PC-3 (cell line): ENCODE measurements around the gene ST6GALNAC3. TPM values are rescaled to one million over a fixed set of nuclear protein-coding genes. Genes with fewer than 3 reads are reported as not detected.

ENCODE experiments used
- ATAC-seq: fragments of 200-7000 bp; cut with Tn5 transposase; 2 replicates; pipeline ENCODE4 v1.9.1; 2020; ENCODE audit warnings: mild to moderate bottlenecking, moderate library complexity
- Bru-seq: library from RNA; stranded (reverse); fragments of 400-500 nt; gene quantifications from one replicate; lab custom pipeline; 2021; lab: Mats Ljungman, UMichigan
- BruChase-seq, 2 experiments: library from RNA; stranded (reverse); fragments of 400-500 nt; gene quantifications; one replicate each; lab custom pipeline; 2021; lab: Mats Ljungman, UMichigan
- BruUV-seq: library from RNA; stranded (reverse); fragments of 400-500 nt; replicated peaks from 2 replicates; lab custom pipeline; 2021; lab: Mats Ljungman, UMichigan
- CTCF ChIA-PET: fragments of 300-600 bp; sonication (Branson Sonifier 250); formaldehyde crosslinking; loops from one replicate; lab custom pipeline; 2022; ENCODE audit warnings: antibody characterized with exemption; lab: Charles Lee
- POLR2A ChIA-PET: fragments of 300-600 bp; sonication (Branson Sonifier 250); formaldehyde crosslinking; loops from one replicate; lab custom pipeline; 2022; ENCODE audit warnings: antibody characterized with exemption; ENCODE audit not compliant: unreplicated experiment; lab: Charles Lee
- DNase-seq: peaks from one replicate; pipeline ENCODE4 v3.0.0-alpha.2; 2015
- H2AFZ ChIP-seq: fragments of 300-600 bp; sonication (generic); 2 replicates; pipeline ENCODE4 v1.6.0; 2016; ENCODE audit warnings: antibody characterized with exemption, low read length
- H3F3A ChIP-seq: fragments of 300-600 bp; sonication (generic); one replicate; pipeline ENCODE4 v1.6.0; 2017; ENCODE audit warnings: antibody characterized with exemption, low read length, control low read depth, mild to moderate bottlenecking; ENCODE audit not compliant: unreplicated experiment
- H3K27ac ChIP-seq: fragments of 300-600 bp; sonication (generic); 2 replicates; pipeline ENCODE4 v1.5.1; 2016; ENCODE audit warnings: mild to moderate bottlenecking, low read length
- H3K27me3 ChIP-seq: fragments of 300-600 bp; sonication (generic); 2 replicates; pipeline ENCODE4 v1.6.1; 2016; ENCODE audit warnings: low read length, mixed read lengths
- H3K36me3 ChIP-seq: fragments of 300-600 bp; sonication (generic); 2 replicates; pipeline ENCODE4 v1.6.1; 2016; ENCODE audit warnings: low read depth, mixed run types, low read length, mixed read lengths
- H3K4me1 ChIP-seq: fragments of 300-600 bp; sonication (generic); 2 replicates; pipeline ENCODE4 v1.5.1; 2016; ENCODE audit warnings: low read length; ENCODE audit not compliant: insufficient read depth
- H3K4me2 ChIP-seq: fragments of 300-600 bp; sonication (generic); 2 replicates; pipeline ENCODE4 v1.6.0; 2016; ENCODE audit warnings: low read length
- H3K4me3 ChIP-seq: fragments of 300-600 bp; sonication (generic); 2 replicates; pipeline ENCODE4 v1.5.1; 2016; ENCODE audit warnings: mild to moderate bottlenecking, low read length, mixed read lengths
- H3K79me2 ChIP-seq: fragments of 300-600 bp; sonication (generic); 2 replicates; pipeline ENCODE4 v1.6.1; 2017; ENCODE audit warnings: low read length, mixed read lengths
- H3K9ac ChIP-seq: fragments of 300-600 bp; sonication (generic); 2 replicates; pipeline ENCODE4 v1.6.0; 2016; ENCODE audit warnings: mild to moderate bottlenecking, low read length
- H3K9me2 ChIP-seq: fragments of 300-600 bp; sonication (generic); replicated peaks from 2 replicates; pipeline ENCODE4 v1.6.1; 2016; ENCODE audit warnings: mixed run types, low read length, mixed read lengths
- H3K9me3 ChIP-seq: fragments of 300-600 bp; sonication (generic); 2 replicates; pipeline ENCODE4 v1.6.1; 2016; ENCODE audit warnings: low read length, mixed read lengths
- H4K20me1 ChIP-seq: fragments of 300-600 bp; sonication (generic); 2 replicates; pipeline ENCODE4 v1.6.1; 2016; ENCODE audit warnings: low read length, mixed read lengths
- EZH2 ChIP-seq: fragments of 300-600 bp; sonication (generic); IDR thresholded peaks from one replicate; pipeline ENCODE4 v1.6.1; 2017; ENCODE audit warnings: antibody characterized with exemption, mild to moderate bottlenecking, low read length; ENCODE audit not compliant: unreplicated experiment
- EZH2phosphoT487 ChIP-seq: fragments of 300-600 bp; sonication (generic); IDR thresholded peaks from 2 replicates; pipeline ENCODE4 v1.6.1; 2018; ENCODE audit warnings: mild to moderate bottlenecking, antibody characterized with exemption, low read length, borderline replicate concordance
- intact Hi-C: fragments of 100-400 bp; cut with micrococcal nuclease; formaldehyde crosslinking; loops from 2 replicates; pipeline ENCODE4 v1.9.0; 2023
- long read RNA-seq: library from polyadenylated mRNA; unstranded; transcript quantifications from one replicate; pipeline ENCODE4 v2.0.0, GENCODE V29; 2021; ENCODE audit not compliant: unreplicated experiment
- total RNA-seq: library from RNA; depleted of rRNA; stranded (reverse); fragments of >200 nt; gene quantifications from 2 replicates; pipeline ENCODE4 v1.2.3, GENCODE V29; 2014; rRNA removed
- TF ChIP-seq, protein P1 (sequence below): fragments of 300-600 bp; sonication (generic); conservative IDR thresholded peaks from 2 replicates; pipeline ENCODE4 v1.5.1; 2017; ENCODE audit warnings: antibody characterized with exemption, low read depth, mild to moderate bottlenecking, low read length

The ST6GALNAC3 gene
- total RNA-seq (not detected in 2 replicates), Bru-seq, nascent RNA (percentile 1 among the genes with signal in this experiment), BruChase-seq, experiment 1, labeled RNA remaining after a 6-hour chase (percentile 1 among the genes with signal in this experiment), BruChase-seq, experiment 2, labeled RNA remaining after a 2-hour chase (percentile 1 among the genes with signal in this experiment)
- long read RNA-seq, result 0 reads

DNA sequence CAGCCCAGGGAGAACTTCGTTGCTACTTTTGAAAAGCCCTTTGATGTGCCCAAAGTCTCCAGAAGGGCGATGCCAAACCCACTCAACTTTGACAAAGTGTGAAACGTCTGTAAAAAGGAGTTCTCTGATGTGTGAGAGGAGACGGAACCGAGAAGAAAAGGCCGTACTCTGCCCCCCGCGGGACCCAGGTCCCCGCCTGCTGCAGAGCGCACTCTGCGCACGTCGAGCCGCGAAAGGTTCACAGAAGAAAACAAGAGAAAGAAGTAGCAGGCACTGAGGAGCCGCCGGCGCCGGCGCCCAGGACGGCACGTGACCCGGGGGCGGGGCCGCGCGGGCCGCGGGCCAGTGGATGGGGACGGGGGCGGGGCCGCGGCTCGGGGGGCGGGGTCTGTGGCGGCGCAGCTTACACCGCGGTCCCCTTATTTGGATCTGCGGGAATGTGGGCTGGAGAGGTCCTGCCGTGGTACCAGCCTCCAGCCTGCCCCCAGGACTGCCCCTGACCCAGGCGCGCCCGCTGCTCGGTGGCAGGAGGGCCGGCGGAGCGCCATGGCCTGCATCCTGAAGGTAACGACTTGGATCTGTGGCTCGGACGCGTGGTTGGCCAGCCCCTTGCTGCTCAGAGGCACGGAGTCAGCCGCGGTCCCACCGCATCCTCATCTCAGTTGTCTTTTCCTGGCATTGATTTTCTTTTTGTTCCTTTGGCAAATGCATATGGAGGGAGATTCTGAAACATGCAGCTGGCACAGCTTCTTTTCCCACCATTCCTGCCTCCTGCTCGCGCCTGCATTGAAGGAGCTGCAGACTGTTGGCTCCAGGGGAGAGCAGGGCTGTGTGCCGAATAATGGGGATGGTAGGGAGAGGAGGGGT, at the start of gene ST6GALNAC3:
Gene ST6GALNAC3, plus strand, starts transcription at position 426 of the 867 bp plus-strand sequence.
- Histone ChIP-seq H3K4me1 (peaks cover 6% of the 10 kb centered on the region; the same call in 1 of the 2 replicates), H3K9me2 (no peaks in the 10 kb centered on the region), H4K20me1 (no peaks in the 10 kb centered on the region), H3K9ac (no peak within 1 kb of the TSS), H3F3A (no peaks in the 10 kb centered on the region), H3K79me2 (no peaks in the 10 kb centered on the region), H3K4me2 (no peak within 1 kb of the TSS), H3K4me3 (no peak within 1 kb of the TSS), H3K27me3 (no peaks in the 10 kb centered on the region), H3K27ac (no peak within 1 kb of the TSS), H3K36me3 (no peaks in the 10 kb centered on the region), H2AFZ (no peak within 1 kb of the TSS), H3K9me3 (no peaks in the 10 kb centered on the region)
- TF ChIP-seq, protein P1, sequence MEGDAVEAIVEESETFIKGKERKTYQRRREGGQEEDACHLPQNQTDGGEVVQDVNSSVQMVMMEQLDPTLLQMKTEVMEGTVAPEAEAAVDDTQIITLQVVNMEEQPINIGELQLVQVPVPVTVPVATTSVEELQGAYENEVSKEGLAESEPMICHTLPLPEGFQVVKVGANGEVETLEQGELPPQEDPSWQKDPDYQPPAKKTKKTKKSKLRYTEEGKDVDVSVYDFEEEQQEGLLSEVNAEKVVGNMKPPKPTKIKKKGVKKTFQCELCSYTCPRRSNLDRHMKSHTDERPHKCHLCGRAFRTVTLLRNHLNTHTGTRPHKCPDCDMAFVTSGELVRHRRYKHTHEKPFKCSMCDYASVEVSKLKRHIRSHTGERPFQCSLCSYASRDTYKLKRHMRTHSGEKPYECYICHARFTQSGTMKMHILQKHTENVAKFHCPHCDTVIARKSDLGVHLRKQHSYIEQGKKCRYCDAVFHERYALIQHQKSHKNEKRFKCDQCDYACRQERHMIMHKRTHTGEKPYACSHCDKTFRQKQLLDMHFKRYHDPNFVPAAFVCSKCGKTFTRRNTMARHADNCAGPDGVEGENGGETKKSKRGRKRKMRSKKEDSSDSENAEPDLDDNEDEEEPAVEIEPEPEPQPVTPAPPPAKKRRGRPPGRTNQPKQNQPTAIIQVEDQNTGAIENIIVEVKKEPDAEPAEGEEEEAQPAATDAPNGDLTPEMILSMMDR, result no peak
- TF ChIP-seq EZH2, result no peak
- no peak for TF ChIP-seq EZH2phosphoT487
- CTCF ChIA-PET, result no interaction called here
- ATAC-seq, result no peak
- POLR2A ChIA-PET, result no interaction called here
- BruUV-seq, result no TSS peak
- no peak for DNase-seq
- intact Hi-C loops, result no loop called here

DNA sequence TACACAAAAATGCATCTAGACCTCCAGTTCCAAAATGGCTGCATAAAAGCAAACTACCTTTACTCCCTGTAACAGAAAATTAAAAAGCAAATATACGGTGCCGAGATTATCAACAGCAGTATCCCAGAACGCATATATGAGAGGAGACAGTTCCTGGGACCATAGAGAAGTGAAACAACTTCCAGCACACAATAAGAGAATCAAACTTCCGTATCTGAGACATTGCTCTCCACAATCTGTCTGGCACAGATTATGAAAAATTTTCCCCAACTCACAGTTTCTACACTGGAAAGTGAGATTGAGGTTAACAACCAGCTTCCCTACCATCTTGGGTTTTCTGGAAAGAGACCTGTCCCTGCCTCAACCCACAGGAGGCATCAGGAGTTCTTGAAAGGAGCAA, 47.2 kb upstream of the ST6GALNAC3 start:
- no peak overlapping the region for H3K9ac ChIP-seq

More for the DNA sequence above, 47.2 kb upstream of the ST6GALNAC3 start:
- Histone ChIP-seq H3K4me2 (no peak overlapping the region), H3K4me3 (no peak overlapping the region), H3F3A (no peaks in the 10 kb centered on the region), H3K27ac (no peak overlapping the region), H3K79me2 (no peaks in the 10 kb centered on the region), H3K36me3 (no peaks in the 10 kb centered on the region), H3K9me2 (no peaks in the 10 kb centered on the region), H4K20me1 (no peaks in the 10 kb centered on the region), H3K9me3 (no peaks in the 10 kb centered on the region), H3K27me3 (peaks cover 75% of the 10 kb centered on the region), H3K4me1 (no peaks in the 10 kb centered on the region), H2AFZ (no peak overlapping the region)
- ChIA-PET CTCF (no interaction called here), POLR2A (no interaction called here)
- DNase-seq (no peak), ATAC-seq (no peak)
- intact Hi-C loops, result no loop called here
- BruUV-seq, result no TSS peak
- TF ChIP-seq, protein P1, result no peak
- no peak for TF ChIP-seq EZH2phosphoT487
- TF ChIP-seq EZH2, result no peak
